ENCODE results near the gene PLPP2. TPM values are rescaled to one million over a fixed set of nuclear protein-coding genes. Genes with fewer than 3 reads are reported as not detected.

PLPP2 gene
- polyA plus RNA-seq (ENCODE audit: insufficient read length), result 1.2 TPM
- long read RNA-seq, donor 1, partial matches to known transcripts, result 0 of 3 reads
- long read RNA-seq, donor 1, other reads (novel, unspliced or antisense), result 0 of 3 reads
- long read RNA-seq, donor 2, full-length matches to known transcripts, result 5 of 5 reads
- long read RNA-seq, donor 2, partial matches to known transcripts, result 0 of 5 reads
- long read RNA-seq, donor 2, other reads (novel, unspliced or antisense), result 0 of 5 reads
- long read RNA-seq, donor 3, partial matches to known transcripts, result 0 of 1 reads
- long read RNA-seq, donor 3, other reads (novel, unspliced or antisense), result 0 of 1 reads
- long read RNA-seq, donor 4, result 0 reads
- long read RNA-seq, donor 5, partial matches to known transcripts, result 0 of 1 reads
- long read RNA-seq, donor 5, other reads (novel, unspliced or antisense), result 0 of 1 reads
- long read RNA-seq, donor 6, partial matches to known transcripts, result 0 of 3 reads
- long read RNA-seq, donor 6, other reads (novel, unspliced or antisense), result 0 of 3 reads
- long read RNA-seq, donor 7, partial matches to known transcripts, result 0 of 4 reads
- long read RNA-seq, donor 7, other reads (novel, unspliced or antisense), result 0 of 4 reads
- long read RNA-seq, donor 8, result 0 reads

GRCh38 chr19:291006-291521 is at the start of gene PLPP2:
TSS of gene PLPP2 (minus strand) at chr19:291403. CDS start at chr19:291336, 67 bp downstream.
- DNase-seq, result no peak

GRCh38 chr19:340620-341385 is 49.6 kb upstream of the PLPP2 start:
- DNase-seq, result no peak

GRCh38 chr19:339262-339887 is 48.2 kb upstream of the PLPP2 start:
- DNase-seq, result no peak

- DNase-seq, result no peak
Measured at GRCh38 chr19:338421-338820, 47.2 kb upstream of the PLPP2 start.

GRCh38 chr19:336067-336614 is 44.9 kb upstream of the PLPP2 start:
- no peak for DNase-seq

GRCh38 chr19:335486-336066 is 44.4 kb upstream of the PLPP2 start:
- DNase-seq, result no peak

- no peak for DNase-seq
Measured at GRCh38 chr19:335072-335471, 43.9 kb upstream of the PLPP2 start.

- DNase-seq, result no peak
Measured at GRCh38 chr19:334296-335071, 43.3 kb upstream of the PLPP2 start.

GRCh38 chr19:330503-330902 is 39.3 kb upstream of the PLPP2 start:
- DNase-seq, result no peak

GRCh38 chr19:329876-330275 is 38.7 kb upstream of the PLPP2 start:
- no peak for DNase-seq

- DNase-seq, result no peak
Measured at GRCh38 chr19:328025-328505, 36.9 kb upstream of the PLPP2 start.

GRCh38 chr19:327291-328024 is 36.3 kb upstream of the PLPP2 start:
- no peak for DNase-seq

- DNase-seq, result no peak
Measured at GRCh38 chr19:326871-327270, 35.7 kb upstream of the PLPP2 start.

- no peak for DNase-seq
Measured at GRCh38 chr19:325937-326565, 34.8 kb upstream of the PLPP2 start.

- DNase-seq, result no peak
Measured at GRCh38 chr19:325173-325936, 34.2 kb upstream of the PLPP2 start.

- no peak for DNase-seq
Measured at GRCh38 chr19:324716-325115, 33.5 kb upstream of the PLPP2 start.

- no peak for DNase-seq
Measured at GRCh38 chr19:322616-323015, 31.4 kb upstream of the PLPP2 start.

- DNase-seq, result no peak
Measured at GRCh38 chr19:318509-318774, 27.2 kb upstream of the PLPP2 start.

All from left kidney (tissue), 8 donors.